GM21717 (cell line): ENCODE data around the gene TRAF1.

Source experiments
- ATAC-seq: cut with Tn5 transposase; IDR thresholded peaks from one replicate; pipeline ENCODE4 v1.9.1; 2021; ENCODE audit warnings: mild to moderate bottlenecking, moderate library complexity; ENCODE audit not compliant: unreplicated experiment

The TRAF1 gene

DNA sequence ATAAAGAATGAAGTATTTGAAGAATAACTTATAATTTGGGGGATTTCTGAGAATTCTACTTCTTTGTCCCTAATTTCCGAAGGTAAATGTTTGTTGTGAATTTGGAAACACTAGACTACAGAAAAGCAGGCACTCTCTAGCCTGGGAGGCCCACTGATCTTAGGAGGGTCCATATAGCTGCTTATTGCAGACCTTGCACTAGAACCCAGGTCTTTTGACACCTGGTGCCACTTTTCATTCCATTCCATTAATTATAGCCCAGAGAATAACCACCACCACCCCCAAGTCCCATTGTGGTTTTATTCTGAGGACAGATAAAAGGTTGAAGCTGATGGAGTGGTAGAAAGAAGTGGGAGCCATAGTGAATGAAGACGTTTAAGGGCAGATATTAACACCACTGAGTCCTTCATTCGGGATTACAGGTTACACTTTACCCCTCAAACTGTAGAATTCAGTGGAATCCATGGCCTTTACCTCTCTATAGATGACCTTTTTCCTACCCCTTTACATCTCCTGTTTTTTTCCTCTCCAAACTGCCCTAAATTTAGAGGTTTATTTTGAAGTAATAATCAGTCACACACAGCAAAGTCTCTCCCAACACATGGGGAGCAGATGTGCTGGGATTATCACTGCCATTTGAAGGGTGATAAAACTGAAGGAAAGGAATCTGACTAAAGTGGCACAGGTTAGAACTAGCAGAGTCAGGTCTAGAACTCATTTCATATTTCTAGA, 71.8 kb downstream of the TRAF1 start:
- ATAC-seq, result no peak

DNA sequence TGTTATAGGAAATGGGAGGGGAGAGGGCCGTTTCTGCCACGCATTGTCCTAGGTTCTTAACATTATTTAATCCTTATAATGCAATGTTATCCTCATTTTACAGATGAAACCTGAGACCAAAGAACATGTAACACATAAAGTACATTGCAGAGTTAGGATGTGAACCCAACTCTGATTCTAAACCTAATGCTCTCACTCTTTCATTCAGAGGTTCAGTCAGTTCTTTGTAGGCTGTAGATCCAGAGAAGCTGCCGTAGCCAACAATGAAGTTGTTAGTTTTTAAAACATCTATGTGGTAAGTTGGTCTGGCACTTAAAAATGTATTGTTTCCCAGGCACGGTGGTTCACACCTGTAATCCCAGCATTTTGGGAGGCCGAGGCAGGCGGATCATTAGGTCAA, 73.4 kb downstream of the TRAF1 start:
- no peak for ATAC-seq
